GM12878 (cell line): ENCODE data around the gene LRBA. TPM values are rescaled to one million over a fixed set of nuclear protein-coding genes. Genes with fewer than 3 reads are reported as not detected.

Source experiments
- GABPA ChIP-seq: IDR thresholded peaks from 2 replicates; pipeline ENCODE4 v1.6.1; 2014; ENCODE audit warnings: antibody characterized with exemption, low read depth, mild to moderate bottlenecking, inconsistent platforms
- MTA3 ChIP-seq: IDR thresholded peaks from 2 replicates; pipeline ENCODE4 v1.6.1; 2012; ENCODE audit warnings: low read length, inconsistent platforms, borderline replicate concordance
- NKRF ChIP-seq: fragments of 450-650 bp; conservative IDR thresholded peaks from 2 replicates; pipeline ENCODE4 v1.6.1; 2017; ENCODE audit warnings: mild to moderate bottlenecking, moderate library complexity
- PAX5 ChIP-seq: IDR thresholded peaks from 2 replicates; pipeline ENCODE4 v1.6.1; 2011; ENCODE audit warnings: low read depth, low read length, borderline replicate concordance
- PBX3 ChIP-seq: IDR thresholded peaks from 2 replicates; pipeline ENCODE4 v1.6.1; 2011; ENCODE audit warnings: mild to moderate bottlenecking, low read depth, low read length, moderate library complexity; ENCODE audit not compliant: insufficient replicate concordance
- SIN3A ChIP-seq: IDR thresholded peaks from 2 replicates; pipeline ENCODE4 v1.6.1; 2012; ENCODE audit warnings: low read depth, low read length, improper control_type of control experiment
- SRF ChIP-seq, 2 experiments: IDR thresholded peaks; 2 replicates each; pipeline ENCODE4 v1.6.1; 2011; ENCODE audit warnings: low read depth in 2 of 2, low read length in 2 of 2, mild to moderate bottlenecking in 1 of 2, moderate library complexity in 1 of 2
- SUZ12 ChIP-seq: fragments of 200-600 bp; sonication (generic); IDR thresholded peaks from one replicate; pipeline ENCODE4 v1.6.1; 2018; ENCODE audit warnings: antibody characterized with exemption, mild to moderate bottlenecking; ENCODE audit not compliant: unreplicated experiment
- TAF1 ChIP-seq: IDR thresholded peaks from 2 replicates; pipeline ENCODE4 v1.6.1; 2011; ENCODE audit warnings: mild to moderate bottlenecking, low read depth, low read length, borderline replicate concordance
- ZBTB4 ChIP-seq: fragments of 450-650 bp; formaldehyde crosslinking; IDR thresholded peaks from 2 replicates; pipeline ENCODE4 v1.4.0; 2022; ENCODE audit warnings: mild to moderate bottlenecking, moderate library complexity
- ZNF592 ChIP-seq: fragments of 450-650 bp; IDR thresholded peaks from 2 replicates; pipeline ENCODE4 v1.6.1; 2017; ENCODE audit warnings: mild to moderate bottlenecking, moderate library complexity
- polyA plus RNA-seq, 11 experiments: library from polyadenylated mRNA; depleted of rRNA in 4 of 11; unstranded in 6 of 11; stranded (reverse) in 5 of 11; fragments of >200 nt; fragmentation: Nextera tagmentation in 4 of 11; fragmentation: Illumina TruSeq in 1 of 11; extraction: Ambion mirVana in 4 of 11; extraction: Trizol in 1 of 11; gene quantifications; 1 replicate in 1 of 11; 2 replicates in 10 of 11; pipeline versions ENCODE4 v1.2.1 to v1.2.3, GENCODE V29; 2011 to 2016; ENCODE audit warnings: inconsistent platforms in 2 of 11, missing spikeins in 2 of 11, low read depth in 1 of 11
- total RNA-seq, 4 experiments: library from RNA; depleted of rRNA in 3 of 4; stranded (reverse); fragments of >200 nt in 3 of 4; fragmentation: Illumina TruSeq in 1 of 4; extraction: Trizol in 1 of 4; gene quantifications; 2 replicates each; pipeline versions ENCODE4 v1.2.1 to v1.2.3, GENCODE V29; 2013 to 2021

Gene LRBA
- total and polyA plus RNA-seq, 10 of the 15 experiments (the other 5 are each of a cell fraction or from before 2014, with no cell fraction given) = 20.3 to 93.4 (median 55.0) TPM

DNA sequence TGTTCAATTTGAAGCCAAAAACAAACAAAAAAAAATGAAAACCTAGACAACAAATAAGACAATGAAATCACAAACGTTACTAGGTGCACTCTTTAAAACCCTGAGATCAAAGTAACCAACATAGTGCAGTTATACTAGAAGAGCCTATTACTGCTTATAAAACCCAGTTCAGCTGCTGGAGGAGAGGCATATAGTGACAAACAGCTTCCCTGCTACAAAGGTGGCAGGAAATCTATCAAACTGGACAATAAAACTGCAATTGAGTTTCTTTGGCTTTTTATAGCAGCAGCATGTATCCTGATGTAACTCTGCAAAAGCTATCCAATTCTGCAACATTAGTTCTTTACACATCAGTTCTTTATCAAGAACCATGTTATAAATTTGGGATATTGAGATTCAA lies 155.6 kb downstream of the LRBA start (continued):
- TF ChIP-seq NKRF (no peak), ZNF592 (no peak), TAF1 (no peak), MTA3 (no peak), PBX3 (no peak), ZBTB4 (CRISPR knock-in tag) (no peak), SUZ12 (no peak), SIN3A (no peak), PAX5 (no peak), GABPA (no peak), SRF (IDR thresholded peaks at IDR 0.05; ENCODE audit: low read depth in 2 of 2, low read length in 2 of 2) (no peak)
